GM18867 (cell line): ENCODE results near the gene SPAG6.

Experiments used
- ATAC-seq: cut with Tn5 transposase; IDR thresholded peaks from one replicate; pipeline ENCODE4 v1.9.1; 2021; ENCODE audit warnings: mild to moderate bottlenecking, moderate library complexity; ENCODE audit not compliant: unreplicated experiment

SPAG6 gene

DNA sequence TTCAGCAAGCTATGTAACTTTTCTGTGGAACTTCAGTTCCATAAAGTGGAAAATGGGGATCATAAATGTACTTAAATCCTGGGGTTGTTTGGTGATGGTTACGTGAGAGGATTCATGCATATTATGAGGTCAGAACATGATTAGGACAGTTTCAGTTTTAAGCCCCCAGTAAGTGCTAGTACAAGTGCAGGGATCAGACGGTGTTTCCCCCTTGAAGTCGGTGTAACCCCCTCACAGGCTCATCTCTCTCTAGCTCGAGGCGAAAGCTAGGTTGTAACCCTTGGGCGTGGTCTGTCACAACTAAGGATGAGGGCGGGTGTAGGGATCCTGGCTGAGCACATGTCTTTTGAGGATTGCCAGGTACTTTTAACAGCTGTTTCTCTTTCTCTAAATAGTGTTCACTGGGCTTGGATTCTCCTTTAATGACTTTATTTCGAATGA is 84.7 kb downstream of the SPAG6 start:
- ATAC-seq, result no peak

DNA sequence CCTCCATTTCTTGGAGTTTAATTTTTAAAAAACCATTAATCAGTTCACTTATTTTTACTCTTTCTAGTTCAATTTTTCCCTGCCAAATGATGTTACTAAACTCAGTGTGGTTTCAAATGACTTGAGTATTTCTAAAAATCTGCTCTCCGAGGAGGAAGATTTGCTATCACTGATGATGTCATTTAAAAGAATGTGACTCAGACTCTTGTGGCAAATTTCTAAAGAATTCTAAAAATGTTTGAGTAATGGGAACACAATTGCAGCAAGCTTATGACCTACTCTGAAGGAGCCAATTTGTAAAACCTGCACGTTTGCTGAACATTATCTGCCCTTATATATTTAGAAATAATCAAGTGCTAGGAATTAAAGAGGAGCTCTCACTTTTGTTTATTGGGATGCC is 88.6 kb downstream of the SPAG6 start:
- no peak for ATAC-seq

DNA sequence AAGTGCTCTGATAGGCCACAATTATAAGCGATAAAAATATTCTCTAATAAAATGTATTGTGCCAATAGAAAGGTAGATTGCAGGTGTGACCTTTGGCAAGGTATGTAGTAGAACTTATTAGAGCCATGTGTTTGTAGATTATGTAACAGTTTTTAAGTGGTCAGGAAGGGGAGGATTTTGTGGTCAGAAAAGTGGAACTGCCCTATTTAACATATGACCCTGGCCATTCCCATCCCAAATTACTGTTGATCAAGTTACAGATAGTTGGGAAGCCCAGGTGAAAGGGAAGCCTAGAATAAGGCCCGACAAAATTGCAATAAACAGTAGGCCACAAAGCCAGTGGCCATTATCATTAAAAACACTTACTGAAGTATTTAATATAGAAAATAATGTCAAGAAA is 89.2 kb downstream of the SPAG6 start:
- ATAC-seq, result no peak

DNA sequence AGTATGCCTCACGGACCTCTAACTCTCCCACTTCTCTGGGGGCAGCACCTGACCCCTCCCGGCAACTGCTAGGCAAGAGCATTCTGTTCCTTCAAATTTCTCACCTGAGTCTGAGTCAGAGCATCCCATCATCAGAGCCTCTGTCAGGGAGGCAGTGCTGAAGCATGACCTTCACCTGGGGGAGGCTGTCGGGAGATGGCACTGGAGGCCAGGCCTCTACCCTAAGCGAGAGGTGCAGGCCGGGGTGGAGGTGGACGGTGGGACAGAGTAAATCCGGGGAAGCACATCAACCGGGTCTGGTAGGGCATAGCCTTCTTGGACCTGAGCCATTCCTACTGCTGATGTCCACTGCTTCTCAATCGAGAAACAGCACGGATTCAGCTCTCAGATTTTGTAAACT is 90.4 kb downstream of the SPAG6 start:
- ATAC-seq, result no peak

DNA sequence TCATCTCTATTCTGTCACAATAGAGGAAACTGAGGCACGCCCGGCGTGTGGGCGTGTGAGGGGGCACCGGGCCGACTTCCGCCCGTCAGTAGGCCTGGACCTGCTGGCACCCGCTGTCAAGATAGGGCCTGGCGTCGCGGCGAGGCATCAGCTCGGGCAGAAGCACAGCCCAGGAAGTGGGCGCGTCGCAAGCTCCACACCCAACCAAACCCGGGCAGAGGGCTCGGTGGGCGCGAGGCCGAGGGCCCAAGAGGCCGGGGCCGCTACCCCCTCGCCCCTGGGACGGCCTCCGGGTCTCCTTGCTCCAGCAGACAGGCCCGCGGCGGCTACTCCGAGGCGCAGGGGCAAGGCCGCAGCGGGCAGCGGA is 91.2 kb downstream of the SPAG6 start:
- ATAC-seq, result peak; percentile 40

DNA sequence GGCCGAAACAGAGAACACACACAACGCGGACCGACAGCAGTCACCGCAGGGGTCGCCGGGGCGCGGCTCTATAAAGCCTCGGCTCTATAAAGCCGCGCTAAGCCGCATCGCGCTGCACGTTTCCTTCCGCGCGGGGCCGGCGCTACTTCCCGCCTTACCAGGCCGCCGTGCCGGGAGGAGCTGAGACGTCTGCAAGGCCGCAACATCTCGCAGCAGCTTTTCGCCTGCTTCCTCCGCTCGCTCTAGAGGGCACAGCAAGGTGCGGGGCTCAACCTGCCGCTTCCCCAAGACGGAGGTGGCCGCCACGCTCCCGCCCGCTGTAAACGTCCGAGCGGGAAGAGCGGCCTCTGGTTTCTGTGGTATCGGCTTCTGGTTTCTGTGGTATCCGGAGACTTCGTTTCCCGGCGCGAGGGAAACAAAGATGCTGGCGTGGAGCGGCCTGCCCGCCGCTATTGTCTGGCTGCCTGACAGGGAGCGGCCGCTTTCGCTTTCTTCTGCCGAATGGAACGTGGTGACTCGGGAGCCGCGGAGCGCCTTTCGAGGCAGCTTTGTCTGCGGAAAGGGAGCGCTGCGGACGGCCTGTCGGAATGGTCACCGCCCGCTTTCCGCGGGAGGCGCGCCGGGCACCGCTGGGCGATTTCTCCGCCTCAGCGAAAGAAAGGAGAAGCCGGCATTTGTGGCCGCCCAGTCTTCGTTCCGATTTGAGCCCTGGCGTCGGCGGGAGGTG is 91.8 kb downstream of the SPAG6 start:
- ATAC-seq, result peak; percentile 83

DNA sequence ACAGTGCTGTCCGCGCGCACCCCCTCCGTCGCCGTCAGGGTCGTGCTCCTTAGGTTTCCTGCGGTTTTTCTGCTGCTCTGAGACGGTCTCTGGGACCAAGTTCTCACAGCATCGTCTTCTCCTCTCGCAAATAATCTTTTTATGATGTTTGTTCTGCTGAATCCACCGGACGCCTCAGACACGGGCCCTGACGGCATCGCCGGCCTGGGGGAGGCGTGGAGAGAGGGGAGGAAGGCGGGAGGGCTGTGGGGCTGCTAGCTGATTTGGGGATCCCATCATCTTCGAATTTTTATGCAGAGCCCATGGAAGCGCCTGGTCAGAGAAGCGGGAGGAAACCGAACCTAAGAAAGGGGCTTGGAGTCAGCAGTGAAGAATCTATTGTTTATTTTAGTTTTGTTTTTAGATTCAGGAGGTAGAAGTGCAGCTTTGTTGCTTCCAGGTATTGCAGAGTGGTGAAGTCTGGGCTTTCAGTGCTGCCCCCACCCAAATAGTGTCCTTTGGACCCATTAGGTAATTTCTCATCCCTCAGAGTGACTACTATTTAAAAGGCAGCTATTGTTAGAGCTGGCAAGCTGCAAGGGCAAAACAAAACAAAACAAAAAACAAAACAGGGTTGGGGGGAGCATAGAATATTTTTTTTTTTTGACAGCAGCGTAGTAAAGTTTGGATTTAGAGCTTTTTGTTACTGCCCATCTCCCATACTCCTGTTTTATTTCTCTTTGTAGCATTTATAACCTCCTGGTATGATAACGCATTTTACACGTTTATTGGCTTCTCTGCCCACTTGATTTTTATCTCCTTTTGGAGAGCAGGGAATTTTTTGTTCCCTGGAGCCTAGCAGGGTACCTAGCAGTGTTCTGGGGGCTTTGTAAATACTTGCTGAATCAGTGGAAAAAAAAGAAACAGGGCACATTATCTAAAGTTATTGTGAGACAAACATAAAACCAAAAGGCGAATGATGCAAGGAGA is 92.6 kb downstream of the SPAG6 start:
- peak; percentile 25 for ATAC-seq

DNA sequence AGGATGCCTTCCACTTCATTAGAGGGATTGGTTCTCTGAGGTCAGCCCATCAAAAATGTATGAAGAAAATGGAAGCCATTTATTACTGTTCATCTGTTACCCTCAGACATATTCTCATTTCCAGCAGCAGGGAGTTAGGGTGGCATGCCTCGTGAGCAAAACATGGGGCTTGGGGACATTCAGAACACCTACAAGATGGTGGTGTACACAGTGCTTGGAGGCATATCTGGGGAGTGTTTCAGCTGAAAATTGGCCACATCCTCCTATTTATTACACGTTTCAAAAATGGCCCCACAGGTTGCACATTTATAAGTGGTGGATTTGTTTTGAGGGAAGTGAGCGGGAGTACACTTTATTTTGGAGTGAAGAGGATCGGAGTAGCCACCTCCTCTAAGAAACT is 93.4 kb downstream of the SPAG6 start:
- ATAC-seq, result no peak

DNA sequence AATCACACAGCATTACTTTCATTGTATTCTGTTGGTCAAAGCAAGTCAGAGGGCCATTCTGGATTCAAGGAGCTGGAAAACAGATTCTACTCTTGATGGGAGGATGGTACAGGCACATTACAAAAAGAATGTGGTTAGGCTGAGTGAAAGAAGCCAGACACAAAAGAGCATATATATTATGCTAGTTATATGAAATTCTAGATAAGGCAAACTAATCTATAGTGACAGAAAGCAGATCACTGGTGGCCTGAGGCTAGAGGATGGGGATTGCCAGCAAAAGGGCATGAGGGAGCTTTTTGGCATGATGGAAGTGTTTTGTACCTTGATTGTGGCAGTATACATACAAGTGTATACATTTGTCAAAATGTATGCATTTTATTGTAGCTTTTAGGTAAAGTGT is 96.8 kb downstream of the SPAG6 start:
- ATAC-seq, result no peak

DNA sequence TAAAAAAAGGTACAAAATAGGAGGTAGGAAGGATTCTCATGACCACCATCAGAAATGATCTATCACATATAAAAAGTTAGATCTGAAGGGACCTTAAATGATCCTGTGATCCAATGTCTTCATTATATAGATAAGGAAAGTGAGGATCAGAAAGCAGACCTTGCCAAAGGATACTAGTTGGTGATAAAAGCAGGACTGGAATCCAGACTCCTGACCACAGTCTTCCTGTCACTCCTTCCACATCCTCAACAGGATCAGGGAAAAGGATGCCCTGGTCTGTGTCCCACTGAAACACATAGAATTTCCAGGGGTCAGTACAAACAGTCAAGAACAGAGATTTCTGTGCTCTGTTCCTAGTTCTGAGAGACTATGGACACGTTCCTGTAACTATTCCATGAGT is 97.2 kb downstream of the SPAG6 start:
- no peak for ATAC-seq

DNA sequence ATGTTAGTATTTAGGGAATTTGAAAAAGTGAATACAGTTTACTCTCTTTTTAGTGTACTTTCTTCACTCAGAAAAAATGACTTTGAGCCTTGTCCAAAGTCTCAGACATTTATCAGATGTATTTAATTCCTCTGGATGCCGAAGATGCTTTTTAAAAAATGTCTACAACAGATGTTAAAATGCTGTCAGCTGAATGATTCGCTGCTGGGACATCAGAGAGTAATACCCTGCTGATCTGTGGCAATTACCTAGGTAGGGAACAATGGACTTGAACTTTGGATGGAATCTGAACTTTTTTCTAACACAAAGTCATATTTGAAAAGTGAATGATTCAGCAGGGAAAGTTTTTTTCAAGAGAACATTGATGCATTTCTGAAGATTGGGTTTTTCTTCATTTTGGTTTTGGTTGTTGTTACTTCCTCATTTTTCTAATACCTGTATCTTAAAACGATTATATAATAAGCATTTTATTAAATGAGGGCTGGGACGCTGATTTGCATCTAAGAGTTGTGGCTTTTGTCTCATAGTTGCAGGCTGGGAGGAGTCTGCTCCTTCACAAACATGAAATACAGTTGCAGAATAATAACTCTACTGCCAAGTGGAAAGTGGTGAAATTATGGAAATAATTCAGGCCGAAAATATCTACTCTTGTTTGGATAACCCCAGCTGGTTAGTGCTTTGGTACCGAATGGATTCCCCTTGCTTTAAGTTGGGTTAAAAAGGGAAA is 98.0 kb downstream of the SPAG6 start:
- ATAC-seq, result peak; percentile 60

DNA sequence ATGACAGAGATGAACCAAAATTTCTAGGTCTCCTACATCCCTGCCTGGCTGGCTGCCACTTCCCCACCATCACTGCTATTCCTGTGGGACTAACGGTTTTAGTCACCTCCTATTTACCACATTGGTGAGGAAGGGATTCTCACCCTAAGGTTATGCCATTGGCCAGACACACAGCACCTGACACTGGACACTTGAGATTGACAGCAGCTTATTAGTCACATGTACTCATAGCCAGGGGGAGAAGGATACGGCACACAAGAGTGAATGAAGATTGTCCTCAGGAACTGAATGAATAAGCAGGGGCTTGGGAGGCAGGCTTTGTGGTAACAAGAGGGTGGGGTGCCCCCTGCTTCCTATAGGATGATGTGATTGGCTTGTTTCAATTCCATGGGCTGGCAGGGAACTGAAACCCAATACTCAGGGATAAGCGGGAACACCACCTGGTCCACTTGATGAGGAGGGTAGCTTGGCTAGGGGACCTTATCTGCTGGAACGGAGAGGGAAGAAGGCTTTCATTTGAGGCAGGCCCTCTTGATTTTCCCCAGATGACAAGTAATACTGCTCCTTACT is 99.0 kb downstream of the SPAG6 start:
- no peak for ATAC-seq

DNA sequence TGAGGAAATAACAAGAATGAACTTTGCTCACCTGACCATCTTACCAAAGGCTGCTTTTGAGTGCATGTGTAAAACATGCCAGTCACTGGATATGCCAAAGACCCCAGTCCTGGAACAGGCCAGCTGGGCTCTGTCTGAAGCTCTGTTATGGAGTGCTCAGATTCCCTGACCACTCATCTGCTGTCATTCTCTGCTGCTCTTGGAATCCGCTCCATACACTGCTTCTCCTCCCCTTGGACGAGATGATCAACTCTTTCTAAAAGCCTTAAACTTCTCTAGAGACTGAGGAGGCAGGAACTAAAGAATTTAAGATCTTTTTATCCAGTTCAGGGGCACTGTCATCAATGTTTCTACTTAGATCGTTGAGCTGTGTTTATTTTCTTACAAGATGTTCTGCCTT is 100.2 kb downstream of the SPAG6 start:
- no peak for ATAC-seq

DNA sequence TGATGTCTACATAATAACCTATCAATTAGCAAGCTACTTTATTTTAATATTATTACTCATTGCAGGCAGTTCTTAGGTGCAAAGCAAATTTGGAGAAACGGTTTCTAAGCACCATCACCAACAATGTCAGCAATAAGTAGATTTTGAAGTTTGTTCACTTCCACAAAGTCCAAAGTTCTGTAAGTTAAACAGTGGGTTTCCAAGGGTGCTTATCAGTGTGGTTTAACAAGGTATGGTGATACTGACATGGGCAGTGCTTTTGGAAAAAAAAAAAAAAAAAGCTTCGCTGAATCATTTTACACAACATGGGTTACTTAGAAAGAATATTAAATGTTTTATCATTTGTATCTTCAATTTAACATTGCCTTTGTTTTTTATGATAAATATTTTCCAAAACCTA is 101.8 kb downstream of the SPAG6 start:
- no peak for ATAC-seq

DNA sequence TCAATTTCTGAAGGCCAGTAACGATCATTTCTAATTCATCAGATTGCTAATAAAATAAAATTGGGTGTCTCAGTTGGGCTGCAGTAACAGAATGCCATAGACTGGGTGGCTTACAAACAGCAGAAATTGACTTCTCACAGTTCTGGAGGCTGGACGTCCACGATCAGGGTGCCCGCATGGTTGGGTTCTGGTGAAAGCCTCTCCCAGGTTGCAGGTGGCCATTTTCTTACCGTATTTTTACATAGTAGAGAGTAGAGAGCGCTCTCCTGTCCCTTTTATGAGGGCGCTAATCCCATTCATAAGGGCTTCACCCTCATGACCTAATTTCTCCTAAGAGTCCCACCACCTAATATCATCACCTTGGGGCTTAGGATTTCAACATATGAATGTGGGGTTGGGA is 106.0 kb downstream of the SPAG6 start:
- ATAC-seq, result no peak

DNA sequence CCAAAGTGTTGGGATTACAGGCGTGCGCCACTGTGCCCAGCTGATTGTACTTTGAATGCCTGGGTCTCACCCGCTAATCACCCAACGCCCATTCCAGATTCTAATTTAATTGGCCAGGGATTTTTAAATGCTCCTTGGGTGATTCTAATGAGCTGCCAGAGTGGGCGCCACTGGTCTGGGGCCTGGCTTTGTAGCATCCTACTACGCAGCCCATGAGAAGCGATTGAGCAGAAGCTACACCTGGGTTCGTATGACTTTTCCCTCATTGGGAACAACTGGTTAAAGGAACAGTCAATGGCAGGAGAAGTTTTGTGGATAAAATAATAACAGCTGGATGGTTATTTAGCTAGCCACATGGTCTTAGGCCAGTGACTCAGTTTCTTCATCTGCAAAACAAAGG is 108.0 kb downstream of the SPAG6 start:
- ATAC-seq, result no peak

DNA sequence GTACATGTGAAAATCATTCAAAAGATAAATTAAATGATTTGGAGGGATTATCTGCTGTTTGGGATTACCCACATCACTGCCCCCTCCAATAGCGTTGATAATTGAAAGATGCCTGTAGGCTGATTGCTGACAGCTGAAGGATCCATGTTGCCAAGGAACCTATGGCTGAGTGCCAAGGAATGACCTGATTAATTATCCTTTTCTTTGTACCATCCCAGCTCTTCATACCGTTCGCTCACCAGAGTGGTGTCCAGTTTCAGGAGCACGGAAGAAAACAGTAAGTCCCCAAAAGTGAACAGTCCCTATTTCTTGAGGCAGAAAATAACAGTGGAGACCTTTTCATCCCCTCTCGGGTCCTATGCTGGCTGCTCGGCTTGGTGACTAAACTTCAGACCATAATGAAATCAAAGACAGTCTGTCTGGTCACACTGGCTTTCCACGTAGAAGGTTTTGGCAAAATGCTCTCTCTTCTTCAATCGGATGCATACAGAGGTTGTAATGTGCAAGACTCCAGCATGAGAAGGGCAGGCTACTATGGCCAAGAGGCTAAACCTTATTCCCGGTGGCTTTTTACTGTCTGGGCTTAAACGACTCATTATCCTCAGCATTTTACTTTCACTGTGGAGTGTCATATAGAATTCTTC is 108.8 kb downstream of the SPAG6 start:
- ATAC-seq, result no peak

DNA sequence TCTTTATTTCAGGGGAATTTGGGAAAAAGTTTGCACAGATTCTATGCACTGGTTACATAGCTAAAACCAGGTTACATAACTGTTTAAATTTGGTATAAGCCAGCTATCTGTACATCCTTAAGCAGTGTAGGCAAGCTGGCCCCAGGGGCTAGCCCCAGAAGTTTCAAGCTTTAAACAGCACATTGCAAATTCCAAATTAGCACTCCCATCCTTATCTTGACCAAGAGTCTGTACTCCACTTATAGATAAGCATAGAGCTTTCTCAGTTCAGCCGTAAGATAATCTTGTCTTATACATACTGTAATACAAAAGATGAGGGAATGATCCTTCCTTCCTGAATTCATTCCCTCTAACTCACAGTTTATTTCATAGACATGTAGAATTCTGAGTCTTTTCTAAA is 109.3 kb downstream of the SPAG6 start:
- ATAC-seq, result no peak

DNA sequence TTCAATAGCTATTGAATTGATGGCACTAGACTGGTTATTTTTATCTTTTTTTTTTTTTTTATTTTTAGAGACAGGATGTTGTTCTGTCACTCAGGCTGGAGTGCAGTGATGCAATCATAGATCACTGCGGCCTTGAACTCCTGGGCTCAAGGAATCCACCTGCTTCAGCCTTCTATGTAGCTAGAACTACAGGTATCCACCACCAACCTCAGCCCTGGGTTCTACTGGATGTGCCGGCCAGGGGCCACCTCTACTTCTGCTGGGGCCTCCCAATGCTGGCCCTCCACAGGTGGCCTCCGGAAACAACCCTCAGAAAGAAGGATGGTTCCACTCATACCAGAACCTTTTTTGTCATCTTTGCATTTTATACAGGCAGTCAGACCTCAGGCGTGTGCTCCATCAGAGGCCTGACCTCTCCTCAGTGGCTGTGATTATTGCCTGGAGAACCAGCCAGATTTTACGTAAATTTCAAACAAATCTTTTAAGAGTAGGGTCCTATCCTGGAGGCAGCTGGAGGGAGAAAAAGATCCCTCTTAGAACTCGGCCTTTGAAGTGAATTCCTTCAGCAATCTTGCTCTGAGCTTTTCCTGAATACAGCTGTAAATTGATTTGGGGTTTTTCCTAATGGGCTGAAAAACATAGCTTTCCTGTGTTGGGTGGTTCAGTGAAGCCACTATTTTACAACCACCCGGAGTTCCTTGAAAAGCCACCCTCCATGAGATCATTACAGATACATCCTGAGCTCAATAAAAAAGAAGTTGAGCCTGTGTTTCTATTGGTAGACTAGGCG is 110.0 kb downstream of the SPAG6 start:
- ATAC-seq, result peak; percentile 56

DNA sequence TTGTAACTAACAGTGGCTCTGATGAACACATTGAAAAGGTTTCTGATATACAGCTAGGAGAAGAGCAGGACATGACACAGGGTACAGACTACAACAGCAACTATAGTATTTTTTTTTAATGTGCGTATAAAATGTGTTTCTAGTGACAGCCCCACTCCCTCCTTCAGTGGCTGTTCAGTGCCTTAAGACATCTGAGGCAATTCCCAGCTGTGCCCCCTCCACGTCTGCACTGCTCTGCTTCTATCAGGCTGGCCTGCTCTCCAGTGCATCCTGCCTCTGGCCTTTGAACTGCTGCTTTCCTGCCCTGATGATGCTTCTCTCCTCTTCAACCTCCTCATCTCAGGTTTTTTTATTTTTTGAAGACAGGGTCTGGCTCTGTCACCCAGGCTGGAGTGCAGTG is 111.2 kb downstream of the SPAG6 start:
- ATAC-seq, result no peak
